H9 (cell line): ENCODE measurements around the gene CIB4. TPM values are rescaled to one million over a fixed set of nuclear protein-coding genes. Genes with fewer than 3 reads are reported as not detected.

Source experiments
- DNase-seq: peaks from one replicate; pipeline ENCODE4 v3.0.0-alpha.2; 2017
- H2AFZ ChIP-seq: one replicate; pipeline ENCODE4 v1.6.1; 2013; ENCODE audit warnings: mild to moderate bottlenecking, low read length, control low read depth, moderate library complexity
- H2AK5ac ChIP-seq: 2 replicates; pipeline ENCODE4 v1.6.1; 2013; ENCODE audit warnings: low read length, control low read depth, mixed read lengths; ENCODE audit not compliant: insufficient read length
- H2BK120ac ChIP-seq: one replicate; pipeline ENCODE4 v1.6.1; 2013; ENCODE audit warnings: low read depth, mild to moderate bottlenecking, low read length, control low read depth, inconsistent platforms; ENCODE audit not compliant: poor library complexity, severe bottlenecking
- H2BK12ac ChIP-seq: 2 replicates; pipeline ENCODE4 v1.6.1; 2013; ENCODE audit warnings: low read length, control low read depth, mixed read lengths, low read depth; ENCODE audit not compliant: insufficient read length
- H2BK15ac ChIP-seq: 2 replicates; pipeline ENCODE4 v1.6.1; 2013; ENCODE audit warnings: low read depth, low read length, control low read depth
- H2BK20ac ChIP-seq: one replicate; pipeline ENCODE4 v1.6.1; 2013; ENCODE audit warnings: low read depth, mild to moderate bottlenecking, low read length, control low read depth, inconsistent platforms; ENCODE audit not compliant: poor library complexity, severe bottlenecking
- H2BK5ac ChIP-seq: 2 replicates; pipeline ENCODE4 v1.6.1; 2013; ENCODE audit warnings: low read length, control low read depth, mixed read lengths; ENCODE audit not compliant: insufficient read length
- H3K14ac ChIP-seq: 2 replicates; pipeline ENCODE4 v1.6.1; 2013; ENCODE audit warnings: low read length, control low read depth; ENCODE audit not compliant: insufficient read depth
- H3K18ac ChIP-seq: 2 replicates; pipeline ENCODE4 v1.6.1; 2013; ENCODE audit warnings: low read depth, mild to moderate bottlenecking, mixed read lengths, low read length, control low read depth; ENCODE audit not compliant: insufficient read length
- H3K23ac ChIP-seq: 2 replicates; pipeline ENCODE4 v1.6.1; 2013; ENCODE audit warnings: low read length, control low read depth, mixed read lengths, low read depth; ENCODE audit not compliant: insufficient read length
- H3K23me2 ChIP-seq: 2 replicates; pipeline ENCODE4 v1.6.1; 2013; ENCODE audit warnings: low read depth, mild to moderate bottlenecking, mixed read lengths, low read length, control low read depth; ENCODE audit not compliant: insufficient read length, poor library complexity, severe bottlenecking
- H3K27ac ChIP-seq: 2 replicates; pipeline ENCODE4 v1.5.1; 2013; ENCODE audit warnings: low read length, control low read depth, mixed read lengths, low read depth; ENCODE audit not compliant: insufficient read length
- H3K27me3 ChIP-seq: 2 replicates; pipeline ENCODE4 v1.6.1; 2013; ENCODE audit warnings: low read length, control low read depth, inconsistent platforms; ENCODE audit not compliant: insufficient read depth
- H3K4ac ChIP-seq: 2 replicates; pipeline ENCODE4 v1.6.1; 2013; ENCODE audit warnings: low read depth, mild to moderate bottlenecking, control low read depth, inconsistent platforms, low read length, moderate library complexity
- H3K4me1 ChIP-seq: 2 replicates; pipeline ENCODE4 v1.6.1; 2013; ENCODE audit warnings: low read length, control low read depth, inconsistent platforms; ENCODE audit not compliant: insufficient read depth
- H3K4me2 ChIP-seq: 2 replicates; pipeline ENCODE4 v1.6.1; 2013; ENCODE audit warnings: low read length, control low read depth, mixed read lengths; ENCODE audit not compliant: insufficient read length, insufficient read depth
- H3K56ac ChIP-seq: 2 replicates; pipeline ENCODE4 v1.6.1; 2013; ENCODE audit warnings: low read depth, mild to moderate bottlenecking, mixed read lengths, low read length, control low read depth; ENCODE audit not compliant: insufficient read length
- H3K79me1 ChIP-seq: 2 replicates; pipeline ENCODE4 v1.6.1; 2013; ENCODE audit warnings: low read depth, mild to moderate bottlenecking, moderate library complexity, low read length, control low read depth, inconsistent platforms; ENCODE audit not compliant: insufficient read depth, poor library complexity, severe bottlenecking
- H3K79me2 ChIP-seq: 2 replicates; pipeline ENCODE4 v1.6.1; 2013; ENCODE audit warnings: low read length, control low read depth, inconsistent platforms; ENCODE audit not compliant: insufficient read depth
- H3K9ac ChIP-seq: 2 replicates; pipeline ENCODE4 v1.6.1; 2013; ENCODE audit warnings: low read length, control low read depth, mixed read lengths; ENCODE audit not compliant: insufficient read length; ENCODE audit errors: extremely low read depth
- H3K9me3 ChIP-seq: one replicate; pipeline ENCODE4 v1.6.1; 2013; ENCODE audit warnings: low read depth, low read length, inconsistent platforms; ENCODE audit not compliant: control insufficient read depth
- H3T11ph ChIP-seq: one replicate; pipeline ENCODE4 v1.6.1; 2013; ENCODE audit warnings: mild to moderate bottlenecking, low read length, control low read depth, inconsistent platforms
- H4K20me1 ChIP-seq: one replicate; pipeline ENCODE4 v1.6.1; 2013; ENCODE audit not compliant: control insufficient read depth, insufficient read length, insufficient read depth
- H4K5ac ChIP-seq: 2 replicates; pipeline ENCODE4 v1.6.1; 2013; ENCODE audit warnings: low read depth, mild to moderate bottlenecking, mixed read lengths, low read length, control low read depth; ENCODE audit not compliant: insufficient read length
- H4K8ac ChIP-seq: replicated peaks from 2 replicates; pipeline ENCODE4 v1.6.1; 2013; ENCODE audit warnings: low read length, control low read depth, mixed read lengths, low read depth; ENCODE audit not compliant: insufficient read length
- H4K91ac ChIP-seq: 2 replicates; pipeline ENCODE4 v1.6.1; 2013; ENCODE audit warnings: low read depth, mild to moderate bottlenecking, moderate library complexity, mixed read lengths, low read length, control low read depth; ENCODE audit not compliant: insufficient read length
- H3K27ac Mint-ChIP-seq, 3 experiments: 2 replicates in 2 of 3; 3 replicates in 1 of 3; pipeline ENCODE4 v1.8.0; 2020 to 2021; ENCODE audit warnings: mixed read lengths in 3 of 3, mild to moderate bottlenecking in 1 of 3, moderate library complexity in 1 of 3
- H3K27me3 Mint-ChIP-seq: 2 replicates; pipeline ENCODE4 v1.8.0; 2021; ENCODE audit warnings: low read depth, mild to moderate bottlenecking, moderate library complexity, mixed read lengths
- H3K36me3 Mint-ChIP-seq, 3 experiments: 2 replicates in 2 of 3; 3 replicates in 1 of 3; pipeline ENCODE4 v1.8.0; 2020 to 2021; ENCODE audit warnings: low read depth in 3 of 3, mixed read lengths in 3 of 3; ENCODE audit not compliant: insufficient read depth in 1 of 3
- H3K4me1 Mint-ChIP-seq, 2 experiments: 2 replicates each; pipeline ENCODE4 v1.8.0; 2020; ENCODE audit warnings: mixed read lengths in 2 of 2
- H3K4me3 Mint-ChIP-seq, 2 experiments: 2 replicates in 1 of 2; 3 replicates in 1 of 2; pipeline ENCODE4 v1.8.0; 2020 to 2021; ENCODE audit warnings: mild to moderate bottlenecking in 2 of 2, mixed read lengths in 2 of 2, moderate library complexity in 1 of 2
- H3K9me3 Mint-ChIP-seq, 2 experiments: 2 replicates in 1 of 2; 3 replicates in 1 of 2; pipeline ENCODE4 v1.8.0; 2020; ENCODE audit warnings: mild to moderate bottlenecking in 2 of 2, mixed read lengths in 2 of 2, moderate library complexity in 1 of 2
- WGBS: extraction: QIAGEN DNeasy Blood & Tissue Kit; methylation state at CpG from one replicate; pipeline ENCODE4 v1.1.7; 2013; ENCODE audit warnings: missing lambda C conversion rate, low lambda C conversion rate, mixed read lengths; ENCODE audit not compliant: insufficient read length; ENCODE audit errors: extremely low coverage; 5-methylcytosine and 5-hydroxymethylcytosine counted together
- total RNA-seq: library from RNA; stranded (reverse); gene quantifications from 2 replicates; pipeline ENCODE4 v1.2.1, GENCODE V29; 2021
- TF ChIP-seq, protein P1 (sequence below): fragments of 200-600 bp; sonication (generic); conservative IDR thresholded peaks from 3 replicates; pipeline ENCODE4 v1.8.0; 2021; ENCODE audit warnings: antibody characterized with exemption, mild to moderate bottlenecking

Gene CIB4
- total RNA-seq, 1 experiment from 2014 or later, result not detected

DNA sequence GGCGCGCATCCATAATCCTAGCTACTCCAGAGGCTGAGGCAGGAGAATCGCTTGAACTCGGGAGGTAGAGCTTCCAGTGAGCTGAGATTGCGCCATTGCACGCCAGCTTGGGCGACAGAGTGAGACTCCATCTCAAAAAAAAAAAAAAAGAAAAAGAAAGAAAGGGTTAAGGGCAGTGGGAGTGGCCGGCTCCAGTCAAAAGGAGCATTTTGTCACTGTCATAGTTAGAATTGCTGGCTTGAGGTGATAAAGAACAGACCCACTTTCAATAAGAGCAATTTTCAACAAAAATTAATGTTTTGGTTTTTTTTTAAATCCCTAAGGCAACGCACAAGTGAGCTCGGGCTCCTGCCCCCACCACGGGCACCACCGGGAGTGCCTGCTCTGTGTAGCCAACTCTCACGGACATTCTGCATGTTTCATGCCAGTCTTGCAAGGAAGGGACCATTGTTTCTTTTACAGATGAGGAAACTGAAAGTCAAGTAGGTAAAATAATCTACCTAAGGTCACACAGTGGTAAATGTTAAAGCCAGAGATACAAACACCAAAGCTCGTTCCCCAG is 8.5 kb downstream of the CIB4 start:
- no peak overlapping the region; a peak in 1 of 7 replicates for H3K27ac Mint-ChIP-seq
- no peak overlapping the region for H2BK5ac ChIP-seq
- TF ChIP-seq, protein P1, sequence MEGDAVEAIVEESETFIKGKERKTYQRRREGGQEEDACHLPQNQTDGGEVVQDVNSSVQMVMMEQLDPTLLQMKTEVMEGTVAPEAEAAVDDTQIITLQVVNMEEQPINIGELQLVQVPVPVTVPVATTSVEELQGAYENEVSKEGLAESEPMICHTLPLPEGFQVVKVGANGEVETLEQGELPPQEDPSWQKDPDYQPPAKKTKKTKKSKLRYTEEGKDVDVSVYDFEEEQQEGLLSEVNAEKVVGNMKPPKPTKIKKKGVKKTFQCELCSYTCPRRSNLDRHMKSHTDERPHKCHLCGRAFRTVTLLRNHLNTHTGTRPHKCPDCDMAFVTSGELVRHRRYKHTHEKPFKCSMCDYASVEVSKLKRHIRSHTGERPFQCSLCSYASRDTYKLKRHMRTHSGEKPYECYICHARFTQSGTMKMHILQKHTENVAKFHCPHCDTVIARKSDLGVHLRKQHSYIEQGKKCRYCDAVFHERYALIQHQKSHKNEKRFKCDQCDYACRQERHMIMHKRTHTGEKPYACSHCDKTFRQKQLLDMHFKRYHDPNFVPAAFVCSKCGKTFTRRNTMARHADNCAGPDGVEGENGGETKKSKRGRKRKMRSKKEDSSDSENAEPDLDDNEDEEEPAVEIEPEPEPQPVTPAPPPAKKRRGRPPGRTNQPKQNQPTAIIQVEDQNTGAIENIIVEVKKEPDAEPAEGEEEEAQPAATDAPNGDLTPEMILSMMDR, result no peak
- H3T11ph ChIP-seq, result no peak overlapping the region
- H2AK5ac ChIP-seq, result no peak overlapping the region
- H3K79me2 ChIP-seq, result no peaks in the 10 kb centered on the region
- peaks cover 8 to 13% of the 10 kb centered on the region in 2 experiments for H3K4me1 Mint-ChIP-seq
- no peaks in the 10 kb centered on the region for H3K9me3 Mint-ChIP-seq
- H2BK20ac ChIP-seq, result no peak overlapping the region
- H2BK15ac ChIP-seq, result no peak overlapping the region
- no peak overlapping the region for H2AFZ ChIP-seq
- no peak overlapping the region for H3K18ac ChIP-seq
- DNase-seq, result no peak
- no peak overlapping the region for H3K4ac ChIP-seq
- H4K5ac ChIP-seq, result no peak overlapping the region
- no peaks in the 10 kb centered on the region for H3K27me3 ChIP-seq
- no peak overlapping the region for H4K8ac ChIP-seq
- no peak overlapping the region for H2BK120ac ChIP-seq
- peaks cover 2% of the 10 kb centered on the region for H3K23me2 ChIP-seq
- no peak overlapping the region for H3K23ac ChIP-seq
- no peak overlapping the region for H3K4me2 ChIP-seq
- no peak overlapping the region for H3K14ac ChIP-seq
- no CpG with 5 or more reads among the region's 14 CpGs for whole genome bisulfite sequencing
- H3K79me1 ChIP-seq, result no peaks in the 10 kb centered on the region
- H3K27ac ChIP-seq, result no peak overlapping the region
- no peak overlapping the region for H3K4me3 Mint-ChIP-seq
- H4K20me1 ChIP-seq, result no peaks in the 10 kb centered on the region
- H3K9ac ChIP-seq, result no peak overlapping the region
- no peaks in the 10 kb centered on the region for H3K4me1 ChIP-seq
- no peaks in the 10 kb centered on the region for H3K9me3 ChIP-seq
- no peak overlapping the region for H3K56ac ChIP-seq
- no peak overlapping the region for H4K91ac ChIP-seq
- H3K27me3 Mint-ChIP-seq, result peaks cover 18% of the 10 kb centered on the region
- no peaks in the 10 kb centered on the region for H3K36me3 Mint-ChIP-seq
- no peak overlapping the region for H2BK12ac ChIP-seq
